ENCODE data around the gene SMKR1. TPM values are rescaled to one million over a fixed set of nuclear protein-coding genes. Genes with fewer than 3 reads are reported as not detected.

Gene SMKR1
- 9.5 to 13.1 TPM (median 11.3 TPM) in 5 replicates for total RNA-seq (2022; extraction: Qiagen RNA extraction)

DNA sequence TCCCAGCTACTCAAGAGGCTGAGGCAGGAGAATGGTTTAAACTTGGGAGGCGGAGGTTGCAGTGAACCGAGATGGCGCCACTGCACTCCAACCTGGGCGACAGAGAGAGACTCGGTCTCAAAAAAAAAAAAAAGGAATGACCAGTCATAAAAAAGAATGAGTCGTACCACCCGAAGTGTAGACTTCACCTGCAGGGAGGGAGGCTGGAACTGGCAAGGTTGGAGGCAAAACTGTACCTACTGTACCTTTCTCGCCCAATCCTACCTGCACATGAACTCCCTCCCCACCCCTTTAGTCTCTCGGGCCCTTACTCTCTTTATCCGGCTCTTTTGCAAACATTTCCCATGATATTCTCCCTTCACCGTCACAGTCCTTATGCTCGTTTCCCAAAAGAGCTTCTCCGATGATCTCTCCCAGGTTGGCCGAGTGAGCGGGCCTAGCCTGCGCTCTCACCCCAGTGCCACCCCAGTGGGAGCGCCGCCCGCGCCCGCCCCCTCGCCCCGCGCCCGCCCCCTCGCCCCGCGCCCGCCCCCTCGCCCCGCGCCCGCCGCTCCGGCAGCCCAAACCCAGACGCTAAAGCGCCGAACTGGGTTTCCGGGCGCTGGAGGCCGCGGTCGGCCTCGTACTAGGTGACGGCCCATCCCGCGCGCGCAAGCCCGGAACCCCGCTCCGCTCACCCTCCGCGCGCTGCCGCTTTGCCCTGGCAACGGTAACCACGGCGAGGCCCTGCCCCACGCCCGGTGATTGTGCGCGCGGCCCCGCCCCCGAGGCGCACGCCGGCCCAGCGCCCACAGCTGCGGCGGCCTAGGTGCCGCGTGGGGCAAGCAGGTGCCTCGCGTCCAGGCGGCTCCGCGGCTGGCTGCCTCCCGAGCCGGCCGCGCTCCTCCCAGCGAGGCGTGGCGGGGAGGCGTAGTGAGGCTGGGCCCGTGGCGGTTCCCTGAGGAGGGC is at the start of gene SMKR1:
Gene SMKR1, plus strand, starts transcription at position 772 of the 948 bp plus-strand sequence. CDS start 294 bp downstream, outside the sequence.

Other genes with a start within 250 kb of the SMKR1 start
- gene STRIP2, start 68.1 kb upstream of the SMKR1 start, total RNA-seq (2022; extraction: Qiagen RNA extraction): 5.6 to 7.4 TPM (median 6.5 TPM) in 5 replicates
- 10.3 to 11.8 TPM (median 10.6 TPM) in 5 replicates for gene NRF1, start 109.2 kb downstream of the SMKR1 start, total RNA-seq (2022; extraction: Qiagen RNA extraction)

Data from A549 treated with Mapracorat at 1 μM for 4 hours (cell line).